GM12874 (cell line): ENCODE results near the gene NPAS2.

ENCODE experiments used
- TF ChIP-seq, protein P1 (sequence below): IDR thresholded peaks from 2 replicates; pipeline ENCODE4 v1.5.1; 2011; ENCODE audit warnings: low read depth, mild to moderate bottlenecking, control low read depth, low read length, moderate library complexity; ENCODE audit not compliant: insufficient read depth

NPAS2 gene

GRCh38 chr2:100990650-100991403, 170.9 kb downstream of the NPAS2 start:
- TF ChIP-seq, protein P1, sequence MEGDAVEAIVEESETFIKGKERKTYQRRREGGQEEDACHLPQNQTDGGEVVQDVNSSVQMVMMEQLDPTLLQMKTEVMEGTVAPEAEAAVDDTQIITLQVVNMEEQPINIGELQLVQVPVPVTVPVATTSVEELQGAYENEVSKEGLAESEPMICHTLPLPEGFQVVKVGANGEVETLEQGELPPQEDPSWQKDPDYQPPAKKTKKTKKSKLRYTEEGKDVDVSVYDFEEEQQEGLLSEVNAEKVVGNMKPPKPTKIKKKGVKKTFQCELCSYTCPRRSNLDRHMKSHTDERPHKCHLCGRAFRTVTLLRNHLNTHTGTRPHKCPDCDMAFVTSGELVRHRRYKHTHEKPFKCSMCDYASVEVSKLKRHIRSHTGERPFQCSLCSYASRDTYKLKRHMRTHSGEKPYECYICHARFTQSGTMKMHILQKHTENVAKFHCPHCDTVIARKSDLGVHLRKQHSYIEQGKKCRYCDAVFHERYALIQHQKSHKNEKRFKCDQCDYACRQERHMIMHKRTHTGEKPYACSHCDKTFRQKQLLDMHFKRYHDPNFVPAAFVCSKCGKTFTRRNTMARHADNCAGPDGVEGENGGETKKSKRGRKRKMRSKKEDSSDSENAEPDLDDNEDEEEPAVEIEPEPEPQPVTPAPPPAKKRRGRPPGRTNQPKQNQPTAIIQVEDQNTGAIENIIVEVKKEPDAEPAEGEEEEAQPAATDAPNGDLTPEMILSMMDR = no peak

DNA sequence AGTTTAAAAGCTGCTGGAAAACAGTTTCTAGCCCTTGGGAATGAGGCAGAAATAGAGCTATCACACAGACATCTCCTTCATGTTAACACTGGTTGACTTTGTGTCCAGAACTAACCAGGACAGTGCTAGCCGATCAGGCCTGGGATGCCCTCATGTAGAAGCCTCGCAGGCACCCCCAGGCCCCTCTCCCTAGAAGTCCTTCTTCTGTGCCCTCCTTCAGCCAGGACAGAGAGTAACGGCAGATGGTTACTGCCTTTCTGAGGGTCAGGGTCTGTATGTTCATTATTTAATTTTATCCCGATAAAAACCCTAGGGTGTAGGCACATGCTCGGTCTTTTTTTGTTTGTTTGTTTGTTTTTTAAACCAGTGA, 171.4 kb downstream of the NPAS2 start:
- TF ChIP-seq, protein P1 = no peak

DNA sequence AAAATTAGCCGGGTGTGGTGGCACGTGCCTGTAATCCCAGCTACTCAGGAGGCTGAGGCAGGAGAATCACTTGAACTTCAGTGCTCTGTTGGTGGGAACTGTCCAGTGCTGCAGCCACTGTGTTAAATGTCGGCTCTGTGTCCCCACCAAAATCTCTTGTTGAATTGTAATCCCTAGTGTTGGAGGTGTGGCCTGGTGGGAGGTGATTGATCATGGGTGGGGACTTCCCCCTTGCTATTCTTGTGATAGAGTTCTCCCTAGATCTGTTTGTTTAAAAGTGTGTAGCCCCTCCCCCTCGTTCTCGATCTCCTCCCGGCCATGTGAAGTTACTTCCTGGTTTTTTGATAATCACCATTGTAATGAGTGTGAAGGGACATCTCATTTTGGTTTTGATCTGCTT, 172.3 kb downstream of the NPAS2 start:
- TF ChIP-seq, protein P1 = no peak

GRCh38 chr2:100993294-100993693, 173.4 kb downstream of the NPAS2 start:
- TF ChIP-seq, protein P1 = no peak

- TF ChIP-seq, protein P1 = no peak
Measured at GRCh38 chr2:100995309-100996075, 175.6 kb downstream of the NPAS2 start.

- TF ChIP-seq, protein P1 = no peak
Measured at GRCh38 chr2:100997509-100998234, 177.7 kb downstream of the NPAS2 start.

DNA sequence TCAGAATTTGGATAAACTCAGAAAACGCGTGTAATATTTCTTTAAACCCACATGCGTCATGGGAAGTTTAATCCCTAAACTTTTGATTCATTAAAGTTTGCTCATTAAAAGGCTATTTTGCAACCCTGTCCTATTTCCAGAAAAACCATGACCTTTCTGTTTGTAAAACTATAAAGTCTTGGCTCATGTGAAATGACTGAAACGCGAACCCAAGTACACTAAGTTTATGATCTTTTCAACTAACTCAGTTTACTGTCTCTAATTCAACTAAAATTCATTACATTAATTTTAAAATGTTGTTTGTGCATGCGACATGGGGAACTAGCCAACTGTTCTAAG, 178.3 kb downstream of the NPAS2 start:
- TF ChIP-seq, protein P1 = no peak
